Activated CD4-positive, alpha-beta T cell treated with anti-CD3 and anti-CD28 coated beads for 48 hours (primary cell): Measurements from ENCODE around the gene NACA.
A peak's percentile ranks its signal among the peaks of the same experiment; 100 is the strongest.
"Not testable (repeated sequence)": the region's sequence is repeated elsewhere in the genome, so short reads cannot be mapped to it uniquely, and the experiment has no call there.

ENCODE experiments used
- DNase-seq: peaks from one replicate; pipeline ENCODE4 v3.0.0-alpha.2; 2020

Gene NACA

GRCh38 chr12:56724972-56725722, at the start of gene NACA:
NACA (minus strand) TSS chr12:56725299; CDS start chr12:56724521, 778 bp downstream.
- DNase-seq: peak; percentile 100

- DNase-seq: no peak
Observed at GRCh38 chr12:56773113-56773512, 48.0 kb upstream of the NACA start.

- DNase-seq: no peak
Observed at GRCh38 chr12:56772625-56773024, 47.5 kb upstream of the NACA start.

GRCh38 chr12:56769868-56770267, 44.8 kb upstream of the NACA start:
- DNase-seq: no peak

- no peak for DNase-seq
Observed at GRCh38 chr12:56768424-56768823, 43.3 kb upstream of the NACA start.

- no peak for DNase-seq
Observed at GRCh38 chr12:56766535-56766934, 41.4 kb upstream of the NACA start.

- no peak for DNase-seq
Observed at GRCh38 chr12:56763753-56764657, 38.9 kb upstream of the NACA start.

GRCh38 chr12:56761812-56762211, 36.7 kb upstream of the NACA start:
- no peak for DNase-seq

GRCh38 chr12:56760460-56760859, 35.4 kb upstream of the NACA start:
- no peak for DNase-seq

GRCh38 chr12:56759263-56759908, 34.3 kb upstream of the NACA start:
- DNase-seq: no peak

GRCh38 chr12:56758728-56759262, 33.7 kb upstream of the NACA start:
- DNase-seq: no peak

GRCh38 chr12:56757971-56758370, 32.9 kb upstream of the NACA start:
- DNase-seq: not testable (repeated sequence)

GRCh38 chr12:56753566-56753965, 28.5 kb upstream of the NACA start:
- no peak for DNase-seq

- DNase-seq: peak; percentile 94
Observed at GRCh38 chr12:56751712-56752598, 26.9 kb upstream of the NACA start, which contains the start of gene PRIM1. PRIM1 (minus strand) TSS chr12:56752323; CDS start chr12:56752298, 25 bp downstream.

GRCh38 chr12:56750596-56750995, 25.5 kb upstream of the NACA start:
- not testable (repeated sequence) for DNase-seq

GRCh38 chr12:56749853-56750252, 24.8 kb upstream of the NACA start:
- no peak for DNase-seq

- DNase-seq: no peak
Observed at GRCh38 chr12:56749359-56749758, 24.3 kb upstream of the NACA start.

- DNase-seq: no peak
Observed at GRCh38 chr12:56728139-56728861, 3.2 kb upstream of the NACA start.

- DNase-seq: not testable (repeated sequence)
Observed at GRCh38 chr12:56726196-56726675, 1.1 kb upstream of the NACA start.

- DNase-seq: no peak
Observed at GRCh38 chr12:56725723-56726102, 614 bp upstream of the NACA start.

- DNase-seq: no peak
Observed at GRCh38 chr12:56724701-56724971, 463 bp downstream of the NACA start.
